Measurements from ENCODE around the gene PTPN4. TPM values are rescaled to one million over a fixed set of nuclear protein-coding genes. Genes with fewer than 3 reads are reported as not detected.

The PTPN4 gene
- polyA plus RNA-seq, 3 donors, result 5.5 to 6.7 (median 5.7) TPM

- peaks cover 1 to 7% (median 4%) of the 10 kb centered on the region in 3 donors for H3K27me3 Mint-ChIP-seq (ENCODE audit: low read depth in 3 of 3)
- TF ChIP-seq CTCF (IDR thresholded peaks at IDR 0.05), result no peak
- no peak overlapping the region for H2AFZ ChIP-seq (ENCODE audit: insufficient read depth, low read depth, low read length, poor library complexity, severe bottlenecking)
- no peaks in the 10 kb centered on the region for H4K20me1 ChIP-seq (ENCODE audit: insufficient read depth, low read length)
- peak overlapping the region in 2 of 7 donors; percentile 13 to 18 for H3K27ac Mint-ChIP-seq
- 97% methylated on average over 10 of the region's 11 CpGs for WGBS (ENCODE audit: insufficient coverage)
- H3K27me3 ChIP-seq (ENCODE audit: control insufficient read depth in 2 of 2, insufficient read depth in 2 of 2, low read length in 2 of 2), result no peaks in the 10 kb centered on the region
- H3K79me2 ChIP-seq (ENCODE audit: insufficient read depth, low read length), result no peaks in the 10 kb centered on the region
- no peak overlapping the region for H3K27ac ChIP-seq (ENCODE audit: low read depth in 1 of 2, low read length in 2 of 2)
- H3K9me3 Mint-ChIP-seq, result peaks cover 0 to 9% (median 5%) of the 10 kb centered on the region in 7 donors
- DNase-seq, result peak in 2 of 3 donors; percentile 7 to 8
- no peak overlapping the region for H3K4me3 Mint-ChIP-seq
- peaks cover 9% of the 10 kb centered on the region for H3K4me1 Mint-ChIP-seq
- no peaks in the 10 kb centered on the region for H3K9me3 ChIP-seq (replicated peaks in 1 of 2; ENCODE audit: control insufficient read depth in 1 of 2, insufficient read depth in 1 of 2, low read length in 2 of 2)
- intact Hi-C loops (cut with micrococcal nuclease), result no loop called here
- no peak overlapping the region for H3K4me2 ChIP-seq (replicated peaks; ENCODE audit: extremely low read depth, low read length, poor library complexity, severe bottlenecking)
- H3K36me3 Mint-ChIP-seq, result no peaks in the 10 kb centered on the region
- H3K4me3 ChIP-seq (replicated peaks in 1 of 3; ENCODE audit: low read depth in 2 of 3, low read length in 3 of 3), result no peak overlapping the region
- no peak overlapping the region for H3K9ac ChIP-seq (ENCODE audit: insufficient read depth, low read length, poor library complexity, severe bottlenecking)
- peaks cover 0 to 9% of the 10 kb centered on the region in 2 donors for H3K4me1 ChIP-seq (ENCODE audit: control insufficient read depth in 1 of 2, insufficient read depth in 2 of 2, low read length in 2 of 2)
- no peaks in the 10 kb centered on the region for H3K36me3 ChIP-seq (replicated peaks in 1 of 2; ENCODE audit: control insufficient read depth in 1 of 2, insufficient read depth in 2 of 2, low read length in 2 of 2)
These were observed 246.3 kb downstream of the PTPN4 start for GRCh38 chr2:120005834-120006521.

- H3K36me3 ChIP-seq (replicated peaks in 1 of 2; ENCODE audit: control insufficient read depth in 1 of 2, insufficient read depth in 2 of 2, low read length in 2 of 2), result no peaks in the 10 kb centered on the region
- no peak for DNase-seq
- H3K4me3 ChIP-seq (replicated peaks in 1 of 3; ENCODE audit: low read depth in 2 of 3, low read length in 3 of 3), result no peak overlapping the region
- no peak for TF ChIP-seq CTCF (IDR thresholded peaks at IDR 0.05)
- H3K27me3 Mint-ChIP-seq (ENCODE audit: low read depth in 3 of 3), result peaks cover 15 to 21% (median 16%) of the 10 kb centered on the region in 3 donors
- no peak overlapping the region for H3K27ac Mint-ChIP-seq
- peaks cover 0 to 14% of the 10 kb centered on the region in 2 donors for H3K27me3 ChIP-seq (ENCODE audit: control insufficient read depth in 2 of 2, insufficient read depth in 2 of 2, low read length in 2 of 2)
- no peaks in the 10 kb centered on the region for H3K79me2 ChIP-seq (ENCODE audit: insufficient read depth, low read length)
- H3K4me3 Mint-ChIP-seq, result no peak overlapping the region
- no peak overlapping the region for H3K4me2 ChIP-seq (replicated peaks; ENCODE audit: extremely low read depth, low read length, poor library complexity, severe bottlenecking)
- 100% methylated on average over 2 of the region's 4 CpGs for WGBS (ENCODE audit: insufficient coverage)
- H3K4me1 ChIP-seq (ENCODE audit: control insufficient read depth in 1 of 2, insufficient read depth in 2 of 2, low read length in 2 of 2), result peaks cover 6 to 15% of the 10 kb centered on the region in 2 donors
- peaks cover 16% of the 10 kb centered on the region for H3K4me1 Mint-ChIP-seq
- no peaks in the 10 kb centered on the region for H3K9me3 ChIP-seq (replicated peaks in 1 of 2; ENCODE audit: control insufficient read depth in 1 of 2, insufficient read depth in 1 of 2, low read length in 2 of 2)
- H3K9ac ChIP-seq (ENCODE audit: insufficient read depth, low read length, poor library complexity, severe bottlenecking), result no peak overlapping the region
- intact Hi-C loops (cut with micrococcal nuclease), result no loop called here
- no peaks in the 10 kb centered on the region for H4K20me1 ChIP-seq (ENCODE audit: insufficient read depth, low read length)
- peaks cover 0 to 3% of the 10 kb centered on the region in 2 donors for H3K36me3 Mint-ChIP-seq
- peaks cover 0 to 9% (median 5%) of the 10 kb centered on the region in 7 donors for H3K9me3 Mint-ChIP-seq
- no peak overlapping the region for H2AFZ ChIP-seq (ENCODE audit: insufficient read depth, low read depth, low read length, poor library complexity, severe bottlenecking)
- H3K27ac ChIP-seq (ENCODE audit: low read depth in 1 of 2, low read length in 2 of 2), result no peak overlapping the region
These were observed 248.1 kb downstream of the PTPN4 start for GRCh38 chr2:120007851-120008250.

All from CD14-positive monocyte (primary cell).